Right atrium auricular region (tissue), 2 donors: Measurements from ENCODE around the gene NRBF2. TPM values are rescaled to one million over a fixed set of nuclear protein-coding genes. Genes with fewer than 3 reads are reported as not detected.
"Not testable (repeated sequence)": the region's sequence is repeated elsewhere in the genome, so short reads cannot be mapped to it uniquely, and the experiment has no call there.

Experiments used
- DNase-seq: peaks from one replicate; pipeline ENCODE4 v3.0.0-alpha.2; 2019; ENCODE audit warnings: low spot score
- H3K27ac ChIP-seq, 2 donors: fragments of 200-600 bp; sonication (generic); 1 replicate in 1 of 2; 2 replicates in 1 of 2; pipeline ENCODE4 v1.5.1; 2016 to 2019
- H3K27me3 ChIP-seq, 2 donors: fragments of 200-600 bp; sonication (generic); one replicate each; pipeline versions ENCODE4 v1.5.1 to v1.6.0; 2017 to 2019
- H3K36me3 ChIP-seq: fragments of 200-600 bp; sonication (generic); one replicate; pipeline ENCODE4 v1.5.1; 2016
- H3K4me1 ChIP-seq, 2 donors: fragments of 200-600 bp; sonication (generic); one replicate each; pipeline versions ENCODE4 v1.5.1 to v1.6.0; 2017 to 2019
- H3K4me3 ChIP-seq, 2 donors: fragments of 200-600 bp; sonication (generic); 1 replicate in 1 of 2; 2 replicates in 1 of 2; pipeline ENCODE4 v1.5.1; 2017 to 2019; ENCODE audit warnings: mild to moderate bottlenecking in 1 of 2, moderate library complexity in 1 of 2
- H3K9me3 ChIP-seq, 2 donors: fragments of 200-600 bp; sonication (generic); one replicate each; pipeline ENCODE4 v1.5.1; 2019
- total RNA-seq, 2 donors: library from RNA; depleted of rRNA; stranded (reverse); fragments of >200 nt; gene quantifications; one replicate each; pipeline ENCODE4 v1.1.0, GENCODE V29; 2016
- TF ChIP-seq, protein P1 (sequence below), 2 donors: fragments of 200-600 bp; sonication (generic); IDR thresholded peaks; one replicate each; pipeline ENCODE4 v1.5.1; 2019; ENCODE audit warnings: antibody characterized with exemption in 2 of 2

NRBF2 gene
- total RNA-seq, 2 donors from 2014 or later = 7.8 to 10.6 TPM

DNA sequence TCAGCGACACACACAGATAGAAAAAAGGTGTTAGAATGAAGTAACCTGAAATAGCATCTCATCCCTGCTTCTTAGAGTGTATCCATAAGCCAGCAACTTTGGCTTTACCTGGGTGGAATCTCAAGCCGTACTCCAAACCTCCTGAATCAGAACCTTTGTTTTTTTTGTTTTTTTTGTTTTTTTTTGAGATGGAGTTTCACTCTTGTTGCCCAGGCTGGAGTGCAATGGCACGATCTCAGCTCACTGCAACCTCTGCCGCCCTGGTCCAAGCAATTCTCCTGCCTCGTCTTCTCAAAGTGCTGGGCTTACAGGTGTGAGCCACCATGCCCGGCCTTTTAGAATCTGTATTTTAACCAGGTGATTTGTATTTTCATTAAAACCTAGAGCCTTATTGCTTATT is 9.0 kb downstream of the NRBF2 start:
- H3K9me3 ChIP-seq = no peaks in the 10 kb centered on the region
- H3K4me3 ChIP-seq = no peak overlapping the region
- no peak for DNase-seq
- peaks cover 0 to 27% of the 10 kb centered on the region in 2 donors for H3K4me1 ChIP-seq
- H3K27me3 ChIP-seq = no peaks in the 10 kb centered on the region
- no peak overlapping the region for H3K27ac ChIP-seq
- H3K36me3 ChIP-seq = no peaks in the 10 kb centered on the region
- TF ChIP-seq, protein P1, sequence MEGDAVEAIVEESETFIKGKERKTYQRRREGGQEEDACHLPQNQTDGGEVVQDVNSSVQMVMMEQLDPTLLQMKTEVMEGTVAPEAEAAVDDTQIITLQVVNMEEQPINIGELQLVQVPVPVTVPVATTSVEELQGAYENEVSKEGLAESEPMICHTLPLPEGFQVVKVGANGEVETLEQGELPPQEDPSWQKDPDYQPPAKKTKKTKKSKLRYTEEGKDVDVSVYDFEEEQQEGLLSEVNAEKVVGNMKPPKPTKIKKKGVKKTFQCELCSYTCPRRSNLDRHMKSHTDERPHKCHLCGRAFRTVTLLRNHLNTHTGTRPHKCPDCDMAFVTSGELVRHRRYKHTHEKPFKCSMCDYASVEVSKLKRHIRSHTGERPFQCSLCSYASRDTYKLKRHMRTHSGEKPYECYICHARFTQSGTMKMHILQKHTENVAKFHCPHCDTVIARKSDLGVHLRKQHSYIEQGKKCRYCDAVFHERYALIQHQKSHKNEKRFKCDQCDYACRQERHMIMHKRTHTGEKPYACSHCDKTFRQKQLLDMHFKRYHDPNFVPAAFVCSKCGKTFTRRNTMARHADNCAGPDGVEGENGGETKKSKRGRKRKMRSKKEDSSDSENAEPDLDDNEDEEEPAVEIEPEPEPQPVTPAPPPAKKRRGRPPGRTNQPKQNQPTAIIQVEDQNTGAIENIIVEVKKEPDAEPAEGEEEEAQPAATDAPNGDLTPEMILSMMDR (IDR thresholded peaks at IDR 0.05) = no peak

DNA sequence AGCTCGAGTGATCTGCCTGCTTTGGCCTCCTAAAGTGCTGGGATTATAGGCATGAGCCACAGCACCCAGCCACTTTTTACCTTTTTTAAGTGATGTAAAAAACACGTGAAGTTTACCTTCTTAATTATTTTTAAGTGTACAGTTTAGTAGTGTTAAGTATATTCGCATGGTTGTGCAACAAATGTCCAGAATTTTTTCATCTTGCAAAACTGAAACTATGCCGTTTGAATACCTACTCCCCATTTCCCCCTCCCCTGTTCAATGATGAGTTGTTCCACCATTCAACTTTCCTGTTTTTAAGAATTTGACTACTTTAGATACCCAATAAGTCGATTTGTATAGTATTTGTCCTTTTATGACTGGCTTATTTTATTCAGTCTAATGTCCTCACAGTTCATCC is 10.9 kb downstream of the NRBF2 start:
- H3K27me3 ChIP-seq = no peaks in the 10 kb centered on the region
- no peak for DNase-seq

DNA sequence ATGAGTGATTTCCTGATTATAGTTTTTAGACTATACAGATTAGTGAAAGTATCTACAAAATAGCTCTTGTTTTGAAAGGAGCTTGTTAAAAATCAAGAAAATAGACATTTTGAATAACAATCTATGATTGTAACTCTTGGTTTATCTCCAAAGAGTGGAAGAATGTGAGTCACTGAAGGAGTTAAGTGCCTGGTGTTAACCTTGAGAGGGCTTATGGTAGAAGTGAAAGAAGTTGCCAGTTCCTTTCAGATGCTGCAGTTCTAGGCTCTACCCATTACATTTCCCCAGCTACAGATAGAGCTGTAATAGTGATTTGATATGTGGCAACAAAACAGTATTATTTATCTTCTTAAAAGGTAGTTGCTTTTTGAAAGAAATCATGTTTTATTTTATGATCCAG is 12.7 kb downstream of the NRBF2 start:
- peaks cover 0 to 20% of the 10 kb centered on the region in 2 donors for H3K4me1 ChIP-seq
- peaks cover 5% of the 10 kb centered on the region for H3K36me3 ChIP-seq
- H3K4me3 ChIP-seq = no peak overlapping the region
- no peaks in the 10 kb centered on the region for H3K9me3 ChIP-seq
- DNase-seq = no peak
- no peaks in the 10 kb centered on the region for H3K27me3 ChIP-seq
- TF ChIP-seq, protein P1 (IDR thresholded peaks at IDR 0.05) = no peak
- no peak overlapping the region for H3K27ac ChIP-seq

More for the DNA sequence above, 10.9 kb downstream of the NRBF2 start:
- H3K4me1 ChIP-seq = peaks cover 0 to 20% of the 10 kb centered on the region in 2 donors
- no peak overlapping the region for H3K27ac ChIP-seq
- H3K36me3 ChIP-seq = no peaks in the 10 kb centered on the region
- H3K9me3 ChIP-seq = no peaks in the 10 kb centered on the region
- no peak overlapping the region for H3K4me3 ChIP-seq
- TF ChIP-seq, protein P1 (IDR thresholded peaks at IDR 0.05) = no peak

DNA sequence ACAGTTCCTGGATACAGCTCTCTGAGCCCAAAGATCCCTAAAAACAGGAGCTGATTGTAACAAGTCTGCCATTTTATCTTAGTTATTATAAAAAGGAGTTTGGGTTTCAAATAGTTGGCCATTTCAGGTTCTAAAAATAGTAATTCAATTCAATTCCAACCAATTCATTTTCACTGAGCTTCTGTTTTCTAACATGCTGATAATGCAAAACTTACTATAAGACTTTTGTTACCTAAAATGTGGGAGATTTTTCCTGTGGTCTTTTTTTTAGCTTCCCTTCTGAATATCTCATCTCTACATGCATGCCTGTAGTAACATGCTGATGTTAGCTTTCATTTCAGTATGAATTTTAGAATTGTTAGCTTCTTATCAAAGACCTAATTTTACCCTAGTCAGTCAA is 13.4 kb downstream of the NRBF2 start:
- Histone ChIP-seq H3K36me3 (peaks cover 9% of the 10 kb centered on the region), H3K27ac (no peak overlapping the region), H3K9me3 (no peaks in the 10 kb centered on the region), H3K4me1 (peaks cover 0 to 18% of the 10 kb centered on the region in 2 donors), H3K4me3 (no peak overlapping the region), H3K27me3 (no peaks in the 10 kb centered on the region)
- TF ChIP-seq, protein P1 (IDR thresholded peaks at IDR 0.05) = no peak
- DNase-seq = no peak

DNA sequence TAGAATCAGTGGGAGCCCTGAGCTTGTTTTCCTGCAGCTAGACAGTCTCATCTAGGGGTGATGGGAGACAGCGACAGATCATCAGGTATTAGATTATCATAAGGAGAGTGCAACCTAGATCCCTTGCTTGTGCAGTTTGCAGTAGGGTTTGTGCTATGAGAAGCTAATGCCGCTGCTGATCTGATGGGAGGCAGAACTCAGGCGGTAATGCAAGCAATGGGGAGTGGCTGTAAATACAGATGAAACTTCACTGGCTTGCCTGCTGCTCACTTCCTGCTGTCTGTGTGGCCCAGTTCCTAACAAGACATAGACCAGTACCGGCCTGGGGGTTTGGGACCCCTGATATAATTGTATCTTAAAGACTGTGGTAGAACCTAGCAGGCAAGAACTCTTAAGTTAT is 17.6 kb downstream of the NRBF2 start:
- Histone ChIP-seq H3K27ac (no peak overlapping the region), H3K27me3 (no peaks in the 10 kb centered on the region), H3K4me1 (peaks cover 0 to 11% of the 10 kb centered on the region in 2 donors), H3K4me3 (no peak overlapping the region), H3K36me3 (peaks cover 25% of the 10 kb centered on the region), H3K9me3 (no peaks in the 10 kb centered on the region)
- TF ChIP-seq, protein P1 (IDR thresholded peaks at IDR 0.05) = no peak
- no peak for DNase-seq

DNA sequence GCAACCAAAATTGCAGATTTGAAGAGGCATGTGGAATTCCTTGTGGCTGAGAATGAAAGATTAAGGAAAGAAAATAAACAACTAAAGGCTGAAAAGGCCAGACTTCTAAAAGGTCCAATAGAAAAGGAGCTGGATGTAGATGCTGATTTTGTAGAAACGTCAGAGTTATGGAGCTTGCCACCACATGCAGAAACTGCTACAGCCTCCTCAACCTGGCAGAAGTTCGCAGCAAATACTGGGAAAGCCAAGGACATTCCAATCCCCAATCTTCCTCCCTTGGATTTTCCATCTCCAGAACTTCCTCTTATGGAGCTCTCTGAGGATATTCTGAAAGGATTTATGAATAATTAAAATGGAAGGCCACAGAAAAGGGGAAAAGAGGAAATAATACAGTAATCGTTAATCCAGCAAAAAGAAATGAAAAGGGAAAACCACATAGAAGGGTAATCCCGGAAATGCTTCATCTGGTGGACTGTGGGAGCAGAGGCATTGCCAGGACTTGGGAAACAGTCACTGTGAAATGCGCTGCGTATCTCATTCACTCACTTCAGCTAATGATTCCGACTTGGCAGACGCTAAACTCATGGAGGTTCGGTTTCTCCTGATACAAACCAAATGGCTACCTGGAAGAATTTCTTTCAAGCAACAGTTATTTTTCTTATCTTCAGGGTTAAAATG is 20.9 kb downstream of the NRBF2 start:
- H3K36me3 ChIP-seq = peaks cover 25% of the 10 kb centered on the region

More for the DNA sequence above, 20.9 kb downstream of the NRBF2 start:
- Histone ChIP-seq H3K4me1 (peaks cover 0 to 13% of the 10 kb centered on the region in 2 donors), H3K27ac (peak overlapping the region in 1 of 2 donors; percentile 18)
- not testable (repeated sequence) for H3K27me3 ChIP-seq, H3K4me3 ChIP-seq, H3K9me3 ChIP-seq, DNase-seq
